Central memory CD8-positive, alpha-beta T cell (primary cell): ENCODE results near the gene CNNM3.
A peak's percentile ranks its signal among the peaks of the same experiment; 100 is the strongest.

Experiments used
- ATAC-seq: fragments of 150-1000 bp; cut with Tn5 transposase; replicated peaks from 2 replicates; pipeline ENCODE4 v1.10.0; 2022; ENCODE audit warnings: mild to moderate bottlenecking, moderate FRiP score, moderate number of reproducible peaks; ENCODE audit not compliant: poor library complexity, severe bottlenecking; ENCODE audit errors: extremely low read depth
- DNase-seq, 2 donors: peaks; one replicate each; pipeline ENCODE4 v3.0.0; 2021; ENCODE audit warnings: low spot score in 2 of 2
- H3K27ac Mint-ChIP-seq: one replicate; pipeline ENCODE4 v1.8.0; 2022; ENCODE audit warnings: low read depth, mild to moderate bottlenecking, moderate library complexity, mixed read lengths
- H3K27me3 Mint-ChIP-seq: one replicate; pipeline ENCODE4 v1.8.0; 2022; ENCODE audit warnings: mixed read lengths
- H3K36me3 Mint-ChIP-seq: one replicate; pipeline ENCODE4 v1.8.0; 2022; ENCODE audit warnings: mild to moderate bottlenecking, moderate library complexity, mixed read lengths; ENCODE audit not compliant: insufficient read depth
- H3K4me1 Mint-ChIP-seq: one replicate; pipeline ENCODE4 v1.8.0; 2022; ENCODE audit warnings: mixed read lengths
- H3K4me3 Mint-ChIP-seq: one replicate; pipeline ENCODE4 v1.8.0; 2022; ENCODE audit warnings: mild to moderate bottlenecking, moderate library complexity, mixed read lengths
- H3K9me3 Mint-ChIP-seq: one replicate; pipeline ENCODE4 v1.8.0; 2022; ENCODE audit warnings: mixed read lengths

Gene CNNM3

GRCh38 chr2:96828436-96828835 lies 12.4 kb downstream of the CNNM3 start:
- H3K36me3 Mint-ChIP-seq = peaks cover 66% of the 10 kb centered on the region
- H3K9me3 Mint-ChIP-seq = no peaks in the 10 kb centered on the region
- no peak overlapping the region for H3K27ac Mint-ChIP-seq

DNA sequence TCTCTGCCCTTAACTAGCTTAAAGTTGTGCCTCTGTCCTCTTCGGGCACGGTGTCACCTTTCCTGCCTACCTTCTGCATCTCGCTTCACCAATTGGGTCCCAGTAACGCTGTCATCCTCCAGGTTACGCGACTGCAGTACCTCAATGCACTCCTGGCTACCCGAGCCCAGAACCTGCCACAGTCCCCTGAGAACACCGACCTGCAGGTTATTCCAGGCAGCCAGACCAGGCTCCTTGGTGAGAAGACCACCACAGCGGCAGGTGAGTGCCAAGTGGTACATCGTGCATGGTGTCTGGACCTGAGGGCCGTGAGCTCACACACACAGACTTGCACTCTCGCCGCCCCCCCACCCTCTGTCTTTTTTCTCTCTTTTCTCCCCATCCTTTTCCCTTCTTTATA lies 12.8 kb downstream of the CNNM3 start:
- Mint-ChIP-seq H3K27ac (no peak overlapping the region), H3K27me3 (no peaks in the 10 kb centered on the region), H3K36me3 (peaks cover 66% of the 10 kb centered on the region), H3K4me1 (no peaks in the 10 kb centered on the region), H3K4me3 (no peak overlapping the region), H3K9me3 (no peaks in the 10 kb centered on the region)
- DNase-seq = no peak
- ATAC-seq = no peak

More at GRCh38 chr2:96828436-96828835, 12.4 kb downstream of the CNNM3 start:
- DNase-seq (no peak), ATAC-seq (no peak)
- Mint-ChIP-seq H3K4me3 (no peak overlapping the region), H3K27me3 (no peaks in the 10 kb centered on the region), H3K4me1 (no peaks in the 10 kb centered on the region)

GRCh38 chr2:96830044-96830562 lies 14.0 kb downstream of the CNNM3 start:
- no peaks in the 10 kb centered on the region for H3K4me1 Mint-ChIP-seq
- DNase-seq = no peak
- H3K27ac Mint-ChIP-seq = no peak overlapping the region
- peaks cover 70% of the 10 kb centered on the region for H3K36me3 Mint-ChIP-seq
- no peak for ATAC-seq
- H3K27me3 Mint-ChIP-seq = no peaks in the 10 kb centered on the region
- no peak overlapping the region for H3K4me3 Mint-ChIP-seq
- no peaks in the 10 kb centered on the region for H3K9me3 Mint-ChIP-seq

DNA sequence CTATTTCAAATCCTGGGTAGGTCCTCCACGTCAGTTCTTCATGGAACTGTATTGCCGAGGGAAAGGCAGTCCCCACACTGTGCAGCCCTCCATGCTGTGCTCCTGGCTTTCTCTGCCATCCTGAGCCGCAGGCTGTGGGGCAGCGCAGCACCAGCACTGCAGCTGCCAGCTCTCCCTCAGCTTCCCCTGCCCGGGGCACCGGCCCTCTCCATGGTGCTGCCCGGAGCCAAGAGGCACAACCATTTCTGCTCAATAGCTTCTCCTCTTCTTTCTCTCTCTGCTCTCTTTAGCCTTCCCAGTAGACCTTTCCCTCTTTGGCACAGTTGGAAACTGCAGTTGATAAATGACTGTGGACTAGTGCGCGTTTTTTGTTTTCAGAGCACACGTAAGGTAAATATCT lies 15.6 kb downstream of the CNNM3 start:
- Mint-ChIP-seq H3K27me3 (no peaks in the 10 kb centered on the region), H3K4me1 (no peaks in the 10 kb centered on the region), H3K4me3 (no peak overlapping the region), H3K9me3 (no peaks in the 10 kb centered on the region), H3K27ac (no peak overlapping the region), H3K36me3 (peaks cover 65% of the 10 kb centered on the region)
- ATAC-seq (no peak), DNase-seq (no peak)

GRCh38 chr2:96832408-96832753 lies 16.3 kb downstream of the CNNM3 start:
- Mint-ChIP-seq H3K27me3 (no peaks in the 10 kb centered on the region), H3K27ac (no peak overlapping the region), H3K36me3 (peaks cover 60% of the 10 kb centered on the region), H3K9me3 (no peaks in the 10 kb centered on the region), H3K4me3 (no peak overlapping the region), H3K4me1 (no peaks in the 10 kb centered on the region)
- DNase-seq (no peak), ATAC-seq (no peak)

DNA sequence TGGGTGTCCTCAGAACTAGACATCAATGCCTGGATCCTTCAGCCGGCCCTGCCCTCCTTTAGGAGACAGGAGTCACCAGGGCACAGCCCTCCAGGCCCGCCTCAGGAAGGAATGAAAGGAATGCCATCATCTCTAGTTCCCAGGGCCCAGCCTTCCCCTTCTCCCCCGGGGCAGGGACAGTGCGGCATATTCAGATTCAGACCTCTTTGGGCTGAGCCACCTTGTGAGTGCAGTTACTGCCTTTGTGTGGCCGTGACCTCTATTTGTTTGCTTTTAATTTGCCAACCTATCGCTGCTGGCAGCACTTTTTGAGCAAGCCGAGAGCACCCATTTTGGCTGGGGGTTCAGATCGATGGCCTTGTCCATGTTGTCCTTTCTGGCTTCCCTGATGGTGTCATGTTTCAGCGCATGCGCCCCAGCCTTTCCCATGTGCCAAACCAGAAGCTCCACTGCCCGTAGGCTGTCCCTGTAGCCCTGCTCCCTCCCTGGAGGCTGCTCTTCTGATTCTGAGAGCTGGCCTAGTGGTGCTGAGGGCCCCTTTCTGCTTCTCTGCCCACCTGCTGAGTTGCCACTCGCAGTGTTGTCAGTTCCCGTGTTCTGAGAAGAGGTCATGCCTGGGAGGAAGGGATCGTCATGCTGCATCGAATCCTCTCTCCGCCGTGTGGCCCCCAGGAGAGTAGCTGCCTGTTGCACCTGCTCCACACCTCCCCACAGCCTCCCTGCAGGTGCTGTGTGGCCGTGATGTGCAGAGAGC lies 16.9 kb downstream of the CNNM3 start:
- Mint-ChIP-seq H3K27ac (no peak overlapping the region), H3K36me3 (peaks cover 55% of the 10 kb centered on the region), H3K27me3 (no peaks in the 10 kb centered on the region), H3K4me1 (no peaks in the 10 kb centered on the region), H3K4me3 (no peak overlapping the region), H3K9me3 (no peaks in the 10 kb centered on the region)
- ATAC-seq = no peak
- DNase-seq = no peak

- Mint-ChIP-seq H3K4me1 (peaks cover 14% of the 10 kb centered on the region), H3K36me3 (peaks cover 37% of the 10 kb centered on the region), H3K27ac (no peak overlapping the region), H3K27me3 (no peaks in the 10 kb centered on the region), H3K4me3 (no peak overlapping the region), H3K9me3 (no peaks in the 10 kb centered on the region)
- ATAC-seq (no peak), DNase-seq (no peak)
Measured at GRCh38 chr2:96835830-96836229, 19.8 kb downstream of the CNNM3 start.

DNA sequence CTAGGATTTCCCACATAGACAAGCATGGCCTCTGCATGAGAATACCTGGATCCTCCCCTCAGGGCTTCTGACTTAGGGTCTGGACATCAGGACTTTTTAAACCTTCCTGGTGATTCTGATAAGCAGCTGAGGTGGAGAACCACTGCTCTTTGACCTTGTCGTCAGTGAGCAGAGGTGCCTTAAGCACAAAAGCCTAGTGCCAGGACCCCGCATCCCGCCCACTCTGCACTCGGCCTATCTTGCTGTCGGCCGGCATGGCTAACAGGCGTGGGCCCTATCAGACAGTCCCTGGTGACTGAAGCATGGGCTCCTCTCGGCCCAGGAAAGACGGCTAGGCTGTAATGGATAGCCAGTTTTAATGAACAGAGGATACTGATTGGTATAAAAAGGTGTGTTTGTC lies 21.5 kb downstream of the CNNM3 start:
- peaks cover 25% of the 10 kb centered on the region for H3K36me3 Mint-ChIP-seq
- no peaks in the 10 kb centered on the region for H3K27me3 Mint-ChIP-seq
- ATAC-seq (no peak), DNase-seq (no peak)
- H3K9me3 Mint-ChIP-seq = no peaks in the 10 kb centered on the region
- H3K4me1 Mint-ChIP-seq = peaks cover 15% of the 10 kb centered on the region
- no peak overlapping the region for H3K4me3 Mint-ChIP-seq
- H3K27ac Mint-ChIP-seq = no peak overlapping the region

DNA sequence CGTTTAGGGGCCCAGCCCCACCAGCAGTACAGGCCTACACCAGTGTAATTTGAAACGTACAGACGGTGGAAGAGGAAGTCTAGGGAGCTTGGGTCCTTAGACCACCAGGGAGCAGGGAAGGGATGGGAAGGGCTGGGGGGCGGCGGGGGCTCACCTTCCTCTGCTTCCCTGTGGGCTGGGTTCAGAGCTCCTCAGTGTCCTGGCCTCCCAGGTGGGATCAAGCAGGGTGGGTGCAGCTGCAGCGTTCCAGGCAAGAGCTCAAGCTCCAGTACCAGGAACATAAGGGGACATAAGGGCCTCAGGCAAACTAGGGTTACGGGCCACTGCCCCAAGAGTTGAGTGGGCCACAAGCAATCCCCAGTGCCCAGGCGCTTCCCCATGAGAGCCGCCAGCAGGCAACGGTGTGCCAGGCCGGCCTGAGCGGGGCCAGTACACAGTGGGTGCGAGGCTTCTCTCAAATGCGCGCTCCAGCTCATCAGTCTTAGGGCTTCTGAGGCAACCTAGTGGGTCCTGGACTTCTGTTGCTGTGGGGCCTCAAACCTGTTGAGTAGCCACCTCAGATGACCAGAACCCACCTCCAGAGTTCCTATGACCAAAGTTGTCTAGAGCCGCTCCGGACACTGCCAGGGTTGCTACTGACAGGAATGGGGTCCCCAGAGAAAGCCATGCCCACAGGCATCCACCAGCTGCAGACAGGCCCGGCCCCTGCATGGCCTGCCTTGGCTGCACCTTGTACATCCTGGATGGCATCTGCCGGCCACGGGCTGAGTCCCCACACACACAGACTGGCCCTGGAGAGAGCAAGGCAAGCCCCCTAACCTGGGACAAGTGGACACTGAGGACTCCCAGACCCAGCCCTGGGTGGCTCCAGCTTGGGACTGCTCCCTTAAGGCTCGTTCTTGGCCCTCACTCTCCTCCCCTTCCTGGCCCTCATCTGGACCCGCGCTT lies 22.6 kb downstream of the CNNM3 start:
- Mint-ChIP-seq H3K4me1 (peaks cover 21% of the 10 kb centered on the region), H3K27me3 (no peaks in the 10 kb centered on the region), H3K9me3 (no peaks in the 10 kb centered on the region), H3K4me3 (peak overlapping the region; percentile 69), H3K27ac (peak overlapping the region; percentile 78), H3K36me3 (peaks cover 24% of the 10 kb centered on the region)
- no peak for DNase-seq
- no peak for ATAC-seq

- peak overlapping the region; percentile 69 for H3K4me3 Mint-ChIP-seq
- peaks cover 24% of the 10 kb centered on the region for H3K4me1 Mint-ChIP-seq
- no peaks in the 10 kb centered on the region for H3K9me3 Mint-ChIP-seq
- DNase-seq (peak; percentile 75 to 80), ATAC-seq (peak; percentile 99)
- H3K27ac Mint-ChIP-seq = peak overlapping the region; percentile 78
- peaks cover 18% of the 10 kb centered on the region for H3K36me3 Mint-ChIP-seq
- no peaks in the 10 kb centered on the region for H3K27me3 Mint-ChIP-seq
Measured at GRCh38 chr2:96839293-96839874, 23.3 kb downstream of the CNNM3 start.

GRCh38 chr2:96839875-96840850 lies 24.1 kb downstream of the CNNM3 start:
- DNase-seq (no peak), ATAC-seq (no peak)
- H3K36me3 Mint-ChIP-seq = peaks cover 15% of the 10 kb centered on the region
- no peaks in the 10 kb centered on the region for H3K27me3 Mint-ChIP-seq
- peaks cover 24% of the 10 kb centered on the region for H3K4me1 Mint-ChIP-seq
- H3K4me3 Mint-ChIP-seq = peak overlapping the region; percentile 69
- H3K27ac Mint-ChIP-seq = no peak overlapping the region
- no peaks in the 10 kb centered on the region for H3K9me3 Mint-ChIP-seq
